Activated CD4-positive, alpha-beta T cell treated with anti-CD3 and anti-CD28 coated beads, Interleukin-2, amount 10 ng/mL, durations not matched to agents 24 days and 14 days (primary cell): Measurements from ENCODE around the gene TMEM126A. TPM values are rescaled to one million over a fixed set of nuclear protein-coding genes. Genes with fewer than 3 reads are reported as not detected.
"Not testable (repeated sequence)": the region's sequence is repeated elsewhere in the genome, so short reads cannot be mapped to it uniquely, and the experiment has no call there.

Experiments
- DNase-seq: peaks from one replicate; pipeline ENCODE4 v3.0.0; 2022
- H3K27ac Mint-ChIP-seq: one replicate; pipeline ENCODE4 v1.8.0; 2022; ENCODE audit warnings: mild to moderate bottlenecking, mixed read lengths
- H3K27me3 Mint-ChIP-seq: one replicate; pipeline ENCODE4 v1.8.0; 2022; ENCODE audit warnings: mixed read lengths
- H3K36me3 Mint-ChIP-seq: one replicate; pipeline ENCODE4 v1.8.0; 2022; ENCODE audit warnings: low read depth, mild to moderate bottlenecking, mixed read lengths
- H3K4me1 Mint-ChIP-seq: one replicate; pipeline ENCODE4 v1.8.0; 2021; ENCODE audit warnings: mixed read lengths
- H3K4me3 Mint-ChIP-seq: one replicate; pipeline ENCODE4 v1.8.0; 2022; ENCODE audit warnings: mild to moderate bottlenecking, moderate library complexity, mixed read lengths
- H3K9me3 Mint-ChIP-seq: one replicate; pipeline ENCODE4 v1.8.0; 2021; ENCODE audit warnings: mixed read lengths
- intact Hi-C: fragments of 100-400 bp; cut with micrococcal nuclease; formaldehyde crosslinking; loops from one replicate; pipeline ENCODE4 v1.15.1; 2023
- total RNA-seq: library from RNA; stranded (reverse); gene quantifications from 2 replicates; pipeline ENCODE4 v1.2.3, GENCODE V29; 2022

Gene TMEM126A
- total RNA-seq, 1 donor from 2014 or later: 52.5 TPM

- Mint-ChIP-seq H3K4me1 (peaks cover 29% of the 10 kb centered on the region), H3K27me3 (peaks cover 2% of the 10 kb centered on the region), H3K27ac (peak within 1 kb of the TSS; percentile 99), H3K9me3 (no peaks in the 10 kb centered on the region), H3K36me3 (peaks cover 41% of the 10 kb centered on the region), H3K4me3 (peak within 1 kb of the TSS; percentile 97)
- intact Hi-C loops: loop anchor here (1.0 to 10.0 kb wide), 8 partner anchors 17 to 630 kb away; partner anchors contain the start of genes EED, PICALM and TMEM126B
- peak; percentile 98 for DNase-seq
Measured at GRCh38 chr11:85664615-85665481, 17.1 kb downstream of the TMEM126A start, which contains the start of gene CREBZF. Gene CREBZF (minus strand): TSS chr11:85665129. CDS start chr11:85664875, 254 bp downstream.

- no peak overlapping the region for H3K27ac Mint-ChIP-seq
- no peak for DNase-seq
- peaks cover 2% of the 10 kb centered on the region for H3K27me3 Mint-ChIP-seq
- H3K4me3 Mint-ChIP-seq: peak overlapping the region; percentile 97
- intact Hi-C loops: loop anchor here (1.0 to 10.0 kb wide), 5 partner anchors 71 to 629 kb away; partner anchors contain the start of genes EED and PICALM
- H3K4me1 Mint-ChIP-seq: peaks cover 22% of the 10 kb centered on the region
- H3K9me3 Mint-ChIP-seq: peaks cover 2% of the 10 kb centered on the region
- peaks cover 34% of the 10 kb centered on the region for H3K36me3 Mint-ChIP-seq
Measured at GRCh38 chr11:85665733-85666132, 18.0 kb downstream of the TMEM126A start.

- intact Hi-C loops: loop anchor here (10.0 kb wide), 2 partner anchors 398 to 628 kb away; partner anchors contain the start of gene PICALM
Measured at GRCh38 chr11:85666687-85667086, 18.9 kb downstream of the TMEM126A start.

GRCh38 chr11:85668157-85668556 is 20.4 kb downstream of the TMEM126A start:
- no peak overlapping the region for H3K27ac Mint-ChIP-seq
- H3K27me3 Mint-ChIP-seq: peaks cover 2% of the 10 kb centered on the region
- H3K36me3 Mint-ChIP-seq: peaks cover 16% of the 10 kb centered on the region
- DNase-seq: no peak
- H3K4me1 Mint-ChIP-seq: peaks cover 12% of the 10 kb centered on the region
- no peak overlapping the region for H3K4me3 Mint-ChIP-seq
- intact Hi-C loops: loop anchor here (10.0 kb wide), 2 partner anchors 397 to 627 kb away; partner anchors contain the start of gene PICALM
- peaks cover 10% of the 10 kb centered on the region for H3K9me3 Mint-ChIP-seq

More at GRCh38 chr11:85666687-85667086, 18.9 kb downstream of the TMEM126A start:
- no peak for DNase-seq
- Mint-ChIP-seq H3K27me3 (peaks cover 2% of the 10 kb centered on the region), H3K27ac (no peak overlapping the region), H3K4me1 (peaks cover 15% of the 10 kb centered on the region), H3K4me3 (no peak overlapping the region), H3K9me3 (peaks cover 5% of the 10 kb centered on the region), H3K36me3 (peaks cover 25% of the 10 kb centered on the region)

GRCh38 chr11:85670949-85671663 is 23.3 kb downstream of the TMEM126A start:
- H3K36me3 Mint-ChIP-seq, H3K9me3 Mint-ChIP-seq, H3K27me3 Mint-ChIP-seq, intact Hi-C loops, H3K4me3 Mint-ChIP-seq, H3K4me1 Mint-ChIP-seq, H3K27ac Mint-ChIP-seq: not testable (repeated sequence)
- peak; percentile 45 for DNase-seq

- Mint-ChIP-seq H3K9me3 (peaks cover 10% of the 10 kb centered on the region), H3K27ac (no peak overlapping the region), H3K36me3 (peaks cover 3% of the 10 kb centered on the region), H3K27me3 (peaks cover 9% of the 10 kb centered on the region), H3K4me3 (no peak overlapping the region), H3K4me1 (peaks cover 5% of the 10 kb centered on the region)
- DNase-seq: peak; percentile 41
- intact Hi-C loops: no loop called here
Measured at GRCh38 chr11:85672105-85672902, 24.5 kb downstream of the TMEM126A start.

GRCh38 chr11:85673393-85673792 is 25.6 kb downstream of the TMEM126A start:
- peaks cover 11% of the 10 kb centered on the region for H3K27me3 Mint-ChIP-seq
- H3K9me3 Mint-ChIP-seq: peaks cover 10% of the 10 kb centered on the region
- H3K36me3 Mint-ChIP-seq: peaks cover 3% of the 10 kb centered on the region
- peak; percentile 55 for DNase-seq
- intact Hi-C loops: no loop called here
- H3K4me1 Mint-ChIP-seq: peaks cover 5% of the 10 kb centered on the region
- H3K4me3 Mint-ChIP-seq: no peak overlapping the region
- no peak overlapping the region for H3K27ac Mint-ChIP-seq

- Mint-ChIP-seq H3K4me3 (no peak overlapping the region), H3K27me3 (peaks cover 20% of the 10 kb centered on the region), H3K36me3 (peaks cover 2% of the 10 kb centered on the region), H3K27ac (no peak overlapping the region), H3K9me3 (no peaks in the 10 kb centered on the region), H3K4me1 (peaks cover 14% of the 10 kb centered on the region)
- intact Hi-C loops: no loop called here
- no peak for DNase-seq
Measured at GRCh38 chr11:85679576-85679975, 31.8 kb downstream of the TMEM126A start.

- H3K27ac Mint-ChIP-seq: no peak overlapping the region
- H3K9me3 Mint-ChIP-seq: no peaks in the 10 kb centered on the region
- no peak overlapping the region for H3K4me3 Mint-ChIP-seq
- H3K4me1 Mint-ChIP-seq: peaks cover 14% of the 10 kb centered on the region
- intact Hi-C loops: no loop called here
- no peaks in the 10 kb centered on the region for H3K36me3 Mint-ChIP-seq
- peaks cover 14% of the 10 kb centered on the region for H3K27me3 Mint-ChIP-seq
- no peak for DNase-seq
Measured at GRCh38 chr11:85680897-85681296, 33.1 kb downstream of the TMEM126A start.

GRCh38 chr11:85682330-85683305 is 34.9 kb downstream of the TMEM126A start:
- Mint-ChIP-seq H3K4me3 (peak overlapping the region; percentile 86), H3K27ac (peak overlapping the region; percentile 81), H3K36me3 (no peaks in the 10 kb centered on the region), H3K4me1 (peaks cover 17% of the 10 kb centered on the region), H3K9me3 (no peaks in the 10 kb centered on the region), H3K27me3 (peaks cover 14% of the 10 kb centered on the region)
- peak; percentile 86 for DNase-seq
- intact Hi-C loops: no loop called here

GRCh38 chr11:85685125-85685819 is 37.5 kb downstream of the TMEM126A start:
- Mint-ChIP-seq H3K4me1 (peaks cover 17% of the 10 kb centered on the region), H3K4me3 (no peak overlapping the region), H3K27ac (no peak overlapping the region), H3K9me3 (no peaks in the 10 kb centered on the region), H3K36me3 (peaks cover 7% of the 10 kb centered on the region), H3K27me3 (peaks cover 3% of the 10 kb centered on the region)
- peak; percentile 53 for DNase-seq
- intact Hi-C loops: no loop called here
